IPS DF 6.9 (cell line): ENCODE results near the gene CYP27A1.

Experiments
- DNase-seq: peaks from one replicate; pipeline ENCODE4 v3.0.0-alpha.2; 2013; ENCODE audit warnings: low read depth, low spot score
- H3K27ac ChIP-seq: one replicate; pipeline ENCODE4 v1.5.1; 2013; ENCODE audit warnings: low read length, control low read depth
- H3K27me3 ChIP-seq: 2 replicates; pipeline ENCODE4 v1.6.1; 2013; ENCODE audit warnings: mild to moderate bottlenecking, low read length; ENCODE audit not compliant: control insufficient read depth, insufficient read depth
- H3K36me3 ChIP-seq: 2 replicates; pipeline ENCODE4 v1.6.1; 2013; ENCODE audit warnings: low read length; ENCODE audit not compliant: control insufficient read depth, insufficient read depth
- H3K4me1 ChIP-seq: 2 replicates; pipeline ENCODE4 v1.6.1; 2013; ENCODE audit warnings: low read length; ENCODE audit not compliant: control insufficient read depth, insufficient read depth
- H3K4me3 ChIP-seq: 2 replicates; pipeline ENCODE4 v1.5.1; 2013; ENCODE audit warnings: mild to moderate bottlenecking, low read length
- H3K9me3 ChIP-seq: 2 replicates; pipeline ENCODE4 v1.6.1; 2013; ENCODE audit warnings: low read length, inconsistent platforms; ENCODE audit not compliant: control insufficient read depth, insufficient read depth
- WGBS: extraction: QIAGEN DNeasy Blood & Tissue Kit; methylation state at CpG from one replicate; pipeline ENCODE4 v1.1.7; 2013; ENCODE audit warnings: mixed read lengths, missing lambda C conversion rate; ENCODE audit not compliant: insufficient read length, insufficient coverage; 5-methylcytosine and 5-hydroxymethylcytosine counted together

The CYP27A1 gene

DNA sequence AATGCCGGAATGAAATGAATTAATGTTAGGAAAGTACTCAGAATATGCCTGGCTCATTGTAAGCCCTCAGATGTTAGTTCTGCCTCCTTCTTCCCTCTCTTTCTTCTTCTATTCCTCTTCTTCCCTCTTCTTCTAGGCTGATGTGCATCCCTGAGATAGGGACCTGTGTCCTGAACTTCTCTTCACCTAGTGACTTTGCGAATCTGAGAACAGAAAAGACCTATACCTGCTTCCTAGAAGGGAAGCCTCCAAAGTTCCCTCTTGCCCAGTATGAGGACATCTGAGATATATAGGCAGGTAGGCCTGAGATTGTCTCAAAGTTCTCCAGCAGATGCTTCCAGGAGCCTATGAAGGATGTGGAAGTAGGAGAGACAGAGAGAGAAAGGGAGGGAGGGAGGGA is 8.1 kb upstream of the CYP27A1 start:
- Histone ChIP-seq H3K4me1 (no peaks in the 10 kb centered on the region), H3K4me3 (no peak overlapping the region), H3K9me3 (no peaks in the 10 kb centered on the region), H3K27me3 (no peaks in the 10 kb centered on the region), H3K27ac (no peak overlapping the region), H3K36me3 (no peaks in the 10 kb centered on the region)
- no CpG with 5 or more reads among the region's 2 CpGs for WGBS
- no peak for DNase-seq

GRCh38 chr2:218776488-218776887 is 5.5 kb upstream of the CYP27A1 start:
- Histone ChIP-seq H3K4me3 (no peak overlapping the region), H3K9me3 (no peaks in the 10 kb centered on the region), H3K36me3 (no peaks in the 10 kb centered on the region), H3K27me3 (no peaks in the 10 kb centered on the region), H3K4me1 (no peaks in the 10 kb centered on the region), H3K27ac (no peak overlapping the region)
- WGBS, result no CpG with 5 or more reads among the region's 1 CpG
- no peak for DNase-seq

DNA sequence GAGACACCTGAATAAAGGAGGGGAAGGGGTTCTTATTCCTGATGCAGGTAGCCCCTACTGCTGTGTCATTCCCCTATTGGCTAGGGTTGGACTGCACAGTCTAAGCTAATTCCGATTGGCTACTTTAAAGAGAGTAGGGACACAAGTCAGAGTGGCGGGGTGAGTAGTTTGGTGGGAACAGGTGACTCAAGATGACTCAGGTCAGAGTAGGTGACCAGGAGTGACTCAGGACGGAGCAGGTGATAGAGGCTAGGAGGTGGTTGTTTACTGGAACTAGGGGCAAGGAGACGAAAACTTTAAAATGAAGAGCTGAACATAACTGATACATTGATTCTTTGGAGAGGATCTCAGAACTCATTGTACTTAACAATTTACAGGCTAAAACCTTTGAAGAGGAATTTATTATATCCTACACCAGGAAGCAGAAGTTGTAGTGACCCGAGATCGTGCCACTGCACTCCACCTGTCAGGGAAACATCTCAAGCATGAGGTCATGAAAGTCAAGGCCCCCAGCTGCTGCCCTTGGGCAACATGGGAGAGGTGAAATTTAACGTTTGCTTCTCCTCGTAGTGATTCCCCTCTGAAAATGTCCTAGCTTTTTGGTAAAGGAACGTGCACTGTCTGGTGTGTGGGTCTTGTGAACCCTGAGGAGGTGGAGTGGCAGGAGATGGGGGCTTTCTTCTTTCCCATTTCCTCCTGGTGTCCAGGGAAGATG is 4.5 kb upstream of the CYP27A1 start:
- no peak for DNase-seq
- Histone ChIP-seq H3K4me3 (no peak overlapping the region), H3K27ac (no peak overlapping the region), H3K27me3 (peaks cover 2% of the 10 kb centered on the region; the same call in 1 of the 2 replicates), H3K4me1 (no peaks in the 10 kb centered on the region), H3K36me3 (no peaks in the 10 kb centered on the region), H3K9me3 (no peaks in the 10 kb centered on the region)
- WGBS, result no CpG with 5 or more reads among the region's 9 CpGs

GRCh38 chr2:218780046-218780445 is 1.9 kb upstream of the CYP27A1 start:
- no CpG with 5 or more reads among the region's 2 CpGs for WGBS
- Histone ChIP-seq H3K27me3 (peaks cover 8% of the 10 kb centered on the region; the same call in 1 of the 2 replicates), H3K4me1 (no peaks in the 10 kb centered on the region), H3K36me3 (no peaks in the 10 kb centered on the region), H3K4me3 (no peak overlapping the region), H3K27ac (no peak overlapping the region), H3K9me3 (no peaks in the 10 kb centered on the region)
- DNase-seq, result no peak

GRCh38 chr2:218780851-218781690 is 876 bp upstream of the CYP27A1 start:
- peak overlapping the region; percentile 58; the same call in 1 of the 2 replicates for H3K4me3 ChIP-seq
- H3K27ac ChIP-seq, result no peak overlapping the region
- no peaks in the 10 kb centered on the region for H3K36me3 ChIP-seq
- DNase-seq, result no peak
- no peaks in the 10 kb centered on the region for H3K9me3 ChIP-seq
- peaks cover 8% of the 10 kb centered on the region; the same call in 1 of the 2 replicates for H3K27me3 ChIP-seq
- no peaks in the 10 kb centered on the region for H3K4me1 ChIP-seq
- no CpG with 5 or more reads among the region's 15 CpGs for WGBS

DNA sequence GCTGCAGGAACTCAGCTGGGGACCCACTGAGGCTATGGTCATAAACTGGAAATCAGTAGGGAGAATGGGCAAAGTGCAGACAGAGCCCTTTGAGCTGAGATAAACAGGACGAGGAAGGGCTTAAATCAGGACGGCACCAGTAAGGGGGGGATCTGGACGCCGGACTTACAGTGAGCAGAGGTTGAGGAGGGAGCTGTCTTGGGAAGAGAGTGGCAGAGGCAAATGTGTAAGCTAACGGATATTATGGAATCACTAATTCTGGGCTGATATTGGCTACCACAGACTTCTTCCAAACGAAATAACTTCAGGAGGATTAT is 539 bp downstream of the CYP27A1 start:
- Histone ChIP-seq H3K9me3 (no peaks in the 10 kb centered on the region), H3K4me1 (no peaks in the 10 kb centered on the region), H3K36me3 (no peaks in the 10 kb centered on the region), H3K27ac (no peak overlapping the region), H3K27me3 (peaks cover 8% of the 10 kb centered on the region; the same call in 1 of the 2 replicates), H3K4me3 (peak overlapping the region; percentile 58; the same call in 1 of the 2 replicates)
- WGBS, result no CpG with 5 or more reads among the region's 6 CpGs
- DNase-seq, result no peak

DNA sequence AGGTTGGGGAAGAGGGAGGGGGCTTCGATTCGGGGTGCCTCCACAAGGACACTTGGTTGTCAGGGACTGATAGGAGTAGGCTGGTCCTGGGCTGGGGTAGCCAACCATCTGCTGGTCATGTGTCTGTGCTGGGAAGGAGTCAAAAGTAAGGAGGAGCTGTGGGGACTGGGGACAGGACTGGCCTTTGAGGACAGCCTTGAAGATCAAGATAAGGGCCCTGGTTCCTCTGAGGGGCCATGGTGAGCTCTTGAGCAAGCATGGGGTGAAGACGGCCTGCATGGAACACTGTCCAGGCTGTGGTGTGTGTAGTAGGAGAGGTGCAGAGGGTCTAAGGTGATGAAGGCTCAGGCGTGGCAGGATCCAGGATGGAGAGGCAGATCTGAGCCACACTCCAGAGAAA is 1.7 kb downstream of the CYP27A1 start:
- no CpG with 5 or more reads among the region's 4 CpGs for WGBS
- Histone ChIP-seq H3K36me3 (no peaks in the 10 kb centered on the region), H3K27me3 (peaks cover 8% of the 10 kb centered on the region; the same call in 1 of the 2 replicates), H3K4me3 (no peak overlapping the region), H3K9me3 (no peaks in the 10 kb centered on the region), H3K4me1 (no peaks in the 10 kb centered on the region), H3K27ac (no peak overlapping the region)
- DNase-seq, result no peak

DNA sequence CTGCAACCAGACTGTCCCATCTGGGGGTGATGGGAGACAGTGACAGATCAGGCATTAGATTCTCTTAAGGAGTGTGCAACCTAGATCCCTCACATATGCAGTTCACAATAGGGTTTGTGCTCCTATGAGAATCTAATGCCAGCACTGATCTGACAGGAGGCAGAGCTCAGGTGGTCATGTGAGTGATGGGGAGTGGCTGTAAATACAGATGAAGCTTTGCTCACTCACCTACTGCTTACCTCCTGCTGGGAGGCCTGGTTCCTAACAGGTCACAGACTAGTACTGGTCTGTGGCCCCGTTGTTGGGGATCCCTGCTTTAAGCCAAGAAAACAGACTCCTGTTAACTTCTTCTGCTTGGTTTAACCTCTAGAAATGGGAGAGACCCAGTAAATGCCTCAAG is 3.2 kb downstream of the CYP27A1 start:
- WGBS, result no CpG with 5 or more reads among the region's 1 CpG
- H3K9me3 ChIP-seq, result no peaks in the 10 kb centered on the region
- H3K36me3 ChIP-seq, result no peaks in the 10 kb centered on the region
- H3K4me3 ChIP-seq, result no peak overlapping the region
- H3K27ac ChIP-seq, result no peak overlapping the region
- H3K4me1 ChIP-seq, result no peaks in the 10 kb centered on the region
- H3K27me3 ChIP-seq, result peaks cover 8% of the 10 kb centered on the region; the same call in 1 of the 2 replicates
- DNase-seq, result no peak

DNA sequence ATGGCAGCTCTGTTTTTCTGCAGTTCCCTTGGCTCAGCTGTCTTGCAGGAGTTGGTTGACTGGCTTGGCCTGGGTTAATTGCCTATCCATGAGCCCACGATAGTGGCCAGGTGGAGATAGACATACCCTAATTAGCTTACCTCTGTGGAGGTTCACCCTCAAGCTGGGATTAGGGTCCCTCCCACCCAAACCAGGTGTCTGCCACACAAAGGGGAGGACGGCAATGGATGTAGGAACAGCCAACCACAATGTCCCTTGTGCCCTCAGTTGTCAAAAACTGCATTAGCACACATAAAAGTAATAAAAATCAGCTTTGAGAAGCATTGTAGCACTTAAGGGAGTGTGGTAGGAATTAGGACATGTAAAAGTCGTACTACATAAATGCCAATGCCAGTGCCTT is 4.2 kb downstream of the CYP27A1 start:
- H3K9me3 ChIP-seq, result no peaks in the 10 kb centered on the region
- no peak for DNase-seq
- no peaks in the 10 kb centered on the region for H3K4me1 ChIP-seq
- WGBS, result no CpG with 5 or more reads among the region's 3 CpGs
- H3K27ac ChIP-seq, result no peak overlapping the region
- H3K27me3 ChIP-seq, result peaks cover 8% of the 10 kb centered on the region; the same call in 1 of the 2 replicates
- no peaks in the 10 kb centered on the region for H3K36me3 ChIP-seq
- no peak overlapping the region for H3K4me3 ChIP-seq

DNA sequence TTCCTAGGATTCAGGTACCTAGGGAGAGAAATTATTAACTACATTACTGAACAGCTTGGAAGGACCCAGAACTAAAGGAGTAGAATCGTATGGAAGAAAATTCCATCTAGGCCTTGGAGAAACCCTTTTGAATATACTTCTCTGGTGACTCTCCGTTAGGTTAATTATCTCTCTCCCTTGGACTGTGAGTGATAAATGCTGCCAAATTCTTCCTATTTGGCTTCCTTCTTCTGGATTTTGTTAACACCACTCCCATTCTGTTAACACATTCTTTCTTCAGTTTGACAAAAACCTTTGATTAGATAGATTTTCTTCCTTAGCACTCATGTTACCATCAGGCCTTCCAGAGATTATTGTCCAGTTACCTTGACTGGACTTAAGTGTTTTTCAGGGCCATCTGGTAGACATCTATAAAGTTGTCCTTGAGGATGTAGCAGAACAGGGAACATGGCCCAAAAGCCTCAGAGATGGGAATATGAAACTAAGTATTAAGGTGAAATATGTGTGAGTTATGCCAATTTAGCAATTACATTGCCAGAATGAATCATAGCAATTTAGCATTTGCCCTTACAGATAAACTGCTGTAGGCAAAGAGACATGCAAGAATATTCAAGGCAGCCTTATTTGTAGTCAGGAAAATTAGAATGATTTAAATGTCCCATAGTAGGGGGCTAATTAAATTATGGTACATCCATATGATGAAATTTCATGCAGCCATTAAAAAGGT is 6.7 kb downstream of the CYP27A1 start:
- Histone ChIP-seq H3K27ac (no peak overlapping the region), H3K4me3 (no peak overlapping the region), H3K27me3 (no peaks in the 10 kb centered on the region), H3K9me3 (no peaks in the 10 kb centered on the region), H3K4me1 (no peaks in the 10 kb centered on the region), H3K36me3 (no peaks in the 10 kb centered on the region)
- no CpG with 5 or more reads among the region's 2 CpGs for WGBS
- no peak for DNase-seq
